ENCODE results near the gene CDKN2C. TPM values are rescaled to one million over a fixed set of nuclear protein-coding genes. Genes with fewer than 3 reads are reported as not detected.

The CDKN2C gene
- total RNA-seq, 2 experiments from 2014 or later = 43.6 to 56.5 TPM

DNA sequence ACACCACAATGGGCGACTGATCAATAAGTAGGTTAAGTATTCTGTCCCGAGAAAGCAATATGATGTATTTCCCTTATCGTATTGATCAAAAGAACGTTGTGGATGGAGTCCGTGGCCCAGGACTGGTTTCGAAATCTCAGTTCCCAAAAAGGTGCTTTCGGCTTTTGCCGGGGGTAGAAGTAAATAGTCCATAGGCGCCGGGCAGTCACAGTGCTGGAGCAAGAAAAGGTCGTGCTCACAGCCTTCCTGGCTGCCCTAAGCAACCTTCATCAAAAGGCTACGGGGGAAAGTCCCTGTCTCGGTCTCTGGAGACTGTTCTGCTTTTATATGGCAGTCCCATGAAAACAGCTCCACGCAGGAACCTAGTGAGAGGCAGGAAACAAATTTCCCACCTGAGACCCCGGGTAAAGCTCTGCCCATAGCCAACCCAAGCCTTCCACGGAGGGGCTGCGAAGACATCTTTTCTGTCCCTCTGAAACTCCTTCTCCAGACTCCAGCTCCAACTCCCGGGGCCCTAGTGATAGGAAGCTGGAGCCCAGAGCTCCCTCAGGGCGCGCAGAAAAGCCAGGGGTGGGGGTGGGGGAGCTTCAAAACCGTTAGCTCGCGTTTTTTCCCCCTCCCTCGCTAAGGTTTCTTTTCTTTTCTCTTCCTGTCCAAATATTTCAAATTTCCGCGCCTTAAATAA, 7.0 kb downstream of the CDKN2C start:
- DNase-seq (peak; percentile 43), ATAC-seq (peak; percentile 64)
- Mint-ChIP-seq H3K27me3 (peaks cover 57% of the 10 kb centered on the region), H3K4me3 (peak overlapping the region; percentile 72), H3K4me1 (peaks cover 24% of the 10 kb centered on the region), H3K27ac (peak overlapping the region; percentile 68), H3K36me3 (peaks cover 26% of the 10 kb centered on the region), H3K9me3 (ENCODE audit: low read depth) (no peaks in the 10 kb centered on the region)
- CTCF ChIA-PET = interaction anchor here (0.6 to 3.7 kb wide), 7 partner anchors 8 to 202 kb away, joined by 3 to 23 read pairs (median 6); partner anchors contain the start of genes CDKN2C and FAF1

DNA sequence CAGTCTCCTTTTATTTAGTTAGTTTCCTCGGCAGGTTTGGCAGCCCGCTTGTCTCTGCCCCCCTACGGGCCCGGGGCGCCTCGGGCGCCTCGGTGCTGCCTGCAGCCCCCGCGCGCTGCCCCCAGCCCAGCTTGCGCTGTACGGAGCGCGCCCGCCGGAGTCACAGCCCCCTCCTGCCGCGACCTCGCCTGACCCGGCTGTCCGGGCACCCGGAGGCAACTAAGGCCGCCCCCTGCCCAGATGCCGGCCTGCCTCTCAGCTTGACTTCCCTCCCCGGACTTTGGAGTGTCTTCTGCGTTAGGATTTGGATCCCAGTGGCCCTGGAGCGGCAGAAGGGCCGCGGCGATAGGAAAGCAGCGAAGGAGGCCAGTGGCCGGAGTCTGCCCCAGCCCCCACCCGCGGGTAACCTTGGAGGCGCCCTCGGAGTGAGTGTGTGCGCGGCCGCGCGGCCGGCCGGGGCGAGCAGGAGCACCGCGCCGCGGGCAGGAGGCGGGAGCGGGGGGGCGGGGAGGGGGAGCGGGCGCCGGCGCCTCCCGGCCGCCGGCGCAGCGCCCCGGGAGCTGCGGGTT, 7.6 kb downstream of the CDKN2C start:
- DNase-seq (peak; percentile 43), ATAC-seq (peak; percentile 65)
- Mint-ChIP-seq H3K36me3 (peaks cover 25% of the 10 kb centered on the region), H3K4me3 (peak overlapping the region; percentile 72), H3K27me3 (peaks cover 57% of the 10 kb centered on the region), H3K9me3 (ENCODE audit: low read depth) (no peaks in the 10 kb centered on the region), H3K27ac (peak overlapping the region; percentile 68), H3K4me1 (peaks cover 22% of the 10 kb centered on the region)
- CTCF ChIA-PET = interaction anchor here (0.6 to 3.7 kb wide), 9 partner anchors 9 to 1041 kb away, joined by 3 to 23 read pairs (median 5); partner anchors contain the start of genes CDKN2C and FAF1

DNA sequence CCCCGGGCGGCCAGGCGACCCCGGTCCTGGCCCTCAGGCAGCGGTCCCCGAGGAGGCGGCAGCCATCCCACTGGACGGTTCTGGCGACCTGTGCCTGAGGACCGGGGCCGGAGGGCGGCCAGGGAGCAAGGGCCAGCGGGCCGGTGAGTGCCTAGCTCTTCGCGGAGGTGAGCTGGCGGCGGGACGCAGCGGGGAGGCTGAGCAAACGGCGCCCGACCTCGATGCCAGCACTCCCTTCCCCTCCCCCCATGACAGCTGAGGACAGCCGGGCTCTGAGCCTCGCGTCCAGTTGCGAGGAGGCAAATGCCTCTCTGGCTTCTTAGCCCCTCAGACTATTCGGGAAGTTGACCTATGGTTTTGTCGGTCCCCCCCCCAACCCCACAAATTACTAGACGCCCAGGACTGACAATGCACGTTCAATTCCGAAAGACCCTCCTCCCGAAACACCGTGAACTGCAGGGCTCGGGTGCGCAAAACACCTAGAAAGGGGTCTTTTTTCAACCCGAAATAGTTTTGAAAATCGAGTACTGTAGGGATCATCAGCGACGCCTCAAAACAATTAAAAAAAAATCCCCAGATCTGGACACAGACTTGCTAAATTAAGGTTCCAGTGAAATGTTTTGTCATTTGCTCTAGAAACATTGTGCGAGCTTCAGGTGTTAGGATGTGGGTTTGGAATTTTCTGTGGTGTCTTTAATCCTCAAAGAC, 8.3 kb downstream of the CDKN2C start:
- Mint-ChIP-seq H3K9me3 (ENCODE audit: low read depth) (no peaks in the 10 kb centered on the region), H3K4me1 (peaks cover 22% of the 10 kb centered on the region), H3K27ac (peak overlapping the region; percentile 48), H3K36me3 (peaks cover 22% of the 10 kb centered on the region), H3K4me3 (peak overlapping the region; percentile 77), H3K27me3 (peaks cover 58% of the 10 kb centered on the region)
- CTCF ChIA-PET = interaction anchor here (0.6 to 3.7 kb wide), 6 partner anchors 9 to 1041 kb away, joined by 3 to 23 read pairs (median 6); partner anchors contain the start of genes CDKN2C and FAF1
- DNase-seq (peak; percentile 45), ATAC-seq (peak; percentile 48)

DNA sequence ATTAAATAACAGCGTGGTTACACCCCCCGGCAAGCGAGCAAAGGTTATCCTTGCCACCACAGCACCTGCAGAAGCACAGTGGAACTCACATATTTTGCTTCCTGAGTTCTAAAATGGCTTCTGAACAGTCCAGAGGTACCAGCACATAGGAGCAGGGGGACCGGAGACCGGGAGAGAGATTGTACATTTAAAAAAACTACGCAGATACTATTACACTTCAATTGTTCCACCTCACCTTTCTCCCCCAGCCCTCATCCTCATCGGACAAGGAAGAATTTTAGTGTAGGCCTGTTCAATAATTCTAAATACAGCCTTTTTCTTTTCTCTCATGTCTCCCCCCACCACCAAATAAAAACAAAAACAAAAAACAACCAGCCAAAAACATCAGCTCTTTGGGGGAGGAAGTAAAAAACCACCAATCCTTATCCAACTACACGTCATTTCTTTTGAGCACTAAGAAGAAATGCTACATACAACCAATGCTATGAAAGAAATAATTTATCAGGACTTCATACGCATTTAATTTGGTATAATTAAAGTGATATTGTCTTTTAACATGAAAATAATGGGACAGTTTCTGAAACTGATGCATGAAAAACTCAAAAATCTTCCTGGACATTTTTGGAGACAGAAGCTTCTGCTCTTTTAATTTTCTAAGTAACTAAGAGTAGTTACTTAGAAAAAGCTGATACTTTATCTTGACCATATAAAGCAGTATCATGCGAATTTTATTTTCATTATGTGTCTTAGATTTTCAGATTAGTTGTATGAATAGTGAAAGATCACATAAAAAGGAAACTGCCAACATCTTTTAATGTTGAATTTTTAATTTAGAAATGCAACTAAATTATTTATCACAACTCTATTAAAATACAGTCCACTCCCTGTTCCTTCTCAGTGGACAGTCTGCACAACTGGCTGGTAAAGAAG, 9.1 kb downstream of the CDKN2C start:
- no peak for ATAC-seq
- Mint-ChIP-seq H3K27me3 (peaks cover 56% of the 10 kb centered on the region), H3K4me1 (peaks cover 22% of the 10 kb centered on the region), H3K36me3 (peaks cover 14% of the 10 kb centered on the region), H3K9me3 (ENCODE audit: low read depth) (no peaks in the 10 kb centered on the region), H3K4me3 (peak overlapping the region; percentile 77), H3K27ac (peak overlapping the region; percentile 48)
- DNase-seq = no peak
- CTCF ChIA-PET = interaction anchor here (1.8 to 3.7 kb wide), 3 partner anchors 10 to 204 kb away, joined by 6 to 23 read pairs (median 7); partner anchors contain the start of gene CDKN2C

DNA sequence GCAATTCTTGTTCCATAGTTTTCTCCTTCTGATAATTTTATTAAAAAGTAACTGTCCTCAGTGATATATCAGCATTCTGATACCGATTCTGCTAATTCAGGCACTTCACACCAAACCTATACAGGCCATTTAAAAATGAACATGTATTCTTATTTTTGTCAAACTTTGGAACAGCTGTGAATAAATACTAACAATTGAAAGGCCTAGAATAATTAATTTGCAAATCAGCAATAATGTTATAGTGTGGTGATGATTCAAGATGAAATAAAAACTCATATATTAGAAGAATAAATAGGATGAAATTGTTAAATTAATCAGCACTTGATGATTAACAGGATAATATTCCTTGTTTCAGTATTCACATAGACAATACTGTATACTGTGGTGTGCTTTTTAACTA, 9.9 kb downstream of the CDKN2C start:
- Mint-ChIP-seq H3K27me3 (peaks cover 54% of the 10 kb centered on the region), H3K9me3 (ENCODE audit: low read depth) (no peaks in the 10 kb centered on the region), H3K4me3 (no peak overlapping the region), H3K27ac (no peak overlapping the region), H3K4me1 (peaks cover 20% of the 10 kb centered on the region), H3K36me3 (peaks cover 6% of the 10 kb centered on the region)
- CTCF ChIA-PET = interaction anchor here (3.7 kb wide), 1 partner anchor 11 kb away, joined by 23 read pairs; the partner anchor contains the start of gene CDKN2C
- ATAC-seq = no peak
- DNase-seq = no peak

DNA sequence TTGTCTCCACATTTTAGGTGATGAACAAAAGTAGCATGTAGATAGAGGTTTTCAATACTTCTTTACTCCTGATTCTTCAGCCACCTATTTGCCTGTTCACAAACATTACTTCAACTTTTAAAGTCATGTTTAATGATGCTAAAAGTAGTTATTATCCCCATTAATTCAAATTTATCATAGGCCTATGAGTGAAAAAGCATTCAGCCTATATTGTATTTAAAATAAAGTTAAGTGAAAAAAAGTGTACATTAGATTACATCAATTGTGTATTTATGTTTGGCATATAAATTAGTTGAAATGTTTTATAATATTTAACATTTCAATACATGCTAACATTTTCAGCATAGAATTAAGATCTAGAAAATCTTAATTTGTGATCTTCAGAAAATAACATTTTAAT, 10.5 kb downstream of the CDKN2C start:
- CTCF ChIA-PET = no interaction called here
- H3K36me3 Mint-ChIP-seq = peaks cover 2% of the 10 kb centered on the region

DNA sequence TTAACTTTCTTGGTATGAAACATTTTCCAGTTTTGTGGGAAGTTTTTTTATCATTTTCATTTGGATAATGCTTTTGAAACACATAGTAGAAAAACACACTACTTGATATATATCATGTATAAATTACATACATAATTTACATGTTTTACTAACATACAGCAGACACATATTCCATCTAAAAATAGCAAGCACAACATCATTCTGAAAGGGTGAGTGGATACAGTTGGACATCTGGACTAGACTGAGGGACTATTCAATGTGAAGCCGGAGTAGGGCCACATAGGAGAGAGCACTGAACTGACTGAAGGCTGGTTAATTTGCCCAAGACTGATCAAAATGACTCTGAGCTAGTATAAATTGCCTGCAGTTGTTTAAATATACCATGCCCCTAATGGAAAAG, 11.7 kb downstream of the CDKN2C start:
- H3K27ac Mint-ChIP-seq = no peak overlapping the region
- CTCF ChIA-PET = no interaction called here
- no peak overlapping the region for H3K4me3 Mint-ChIP-seq
- DNase-seq (no peak), ATAC-seq (no peak)
- H3K4me1 Mint-ChIP-seq = peaks cover 12% of the 10 kb centered on the region
- H3K27me3 Mint-ChIP-seq = peaks cover 57% of the 10 kb centered on the region
- no peaks in the 10 kb centered on the region for H3K36me3 Mint-ChIP-seq
- no peaks in the 10 kb centered on the region for H3K9me3 Mint-ChIP-seq (ENCODE audit: low read depth)

More for the DNA sequence above, 10.5 kb downstream of the CDKN2C start:
- Mint-ChIP-seq H3K9me3 (ENCODE audit: low read depth) (no peaks in the 10 kb centered on the region), H3K27ac (no peak overlapping the region), H3K4me1 (peaks cover 20% of the 10 kb centered on the region), H3K27me3 (peaks cover 58% of the 10 kb centered on the region), H3K4me3 (no peak overlapping the region)
- ATAC-seq (no peak), DNase-seq (no peak)

DNA sequence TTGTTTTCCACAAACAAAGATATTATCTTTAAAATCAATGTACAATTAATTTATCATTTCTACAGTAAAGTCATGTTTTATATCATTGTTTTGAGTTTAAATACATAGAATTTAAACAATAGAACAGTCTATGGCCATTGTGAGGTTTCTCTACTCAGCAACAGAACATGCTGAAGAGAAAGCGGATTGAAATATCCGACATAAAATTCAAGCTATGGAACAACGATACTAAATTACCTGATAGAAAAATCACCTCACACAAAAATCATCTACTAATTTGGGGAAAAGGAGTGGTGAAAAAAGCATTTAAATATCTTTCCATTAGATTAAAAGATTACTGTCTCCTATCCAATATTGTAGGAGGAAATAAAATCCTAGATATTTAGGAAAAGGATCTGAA, 12.6 kb downstream of the CDKN2C start:
- Mint-ChIP-seq H3K36me3 (no peaks in the 10 kb centered on the region), H3K27me3 (peaks cover 55% of the 10 kb centered on the region), H3K27ac (no peak overlapping the region), H3K4me1 (peaks cover 10% of the 10 kb centered on the region), H3K4me3 (no peak overlapping the region), H3K9me3 (ENCODE audit: low read depth) (no peaks in the 10 kb centered on the region)
- CTCF ChIA-PET = no interaction called here
- DNase-seq (no peak), ATAC-seq (no peak)

DNA sequence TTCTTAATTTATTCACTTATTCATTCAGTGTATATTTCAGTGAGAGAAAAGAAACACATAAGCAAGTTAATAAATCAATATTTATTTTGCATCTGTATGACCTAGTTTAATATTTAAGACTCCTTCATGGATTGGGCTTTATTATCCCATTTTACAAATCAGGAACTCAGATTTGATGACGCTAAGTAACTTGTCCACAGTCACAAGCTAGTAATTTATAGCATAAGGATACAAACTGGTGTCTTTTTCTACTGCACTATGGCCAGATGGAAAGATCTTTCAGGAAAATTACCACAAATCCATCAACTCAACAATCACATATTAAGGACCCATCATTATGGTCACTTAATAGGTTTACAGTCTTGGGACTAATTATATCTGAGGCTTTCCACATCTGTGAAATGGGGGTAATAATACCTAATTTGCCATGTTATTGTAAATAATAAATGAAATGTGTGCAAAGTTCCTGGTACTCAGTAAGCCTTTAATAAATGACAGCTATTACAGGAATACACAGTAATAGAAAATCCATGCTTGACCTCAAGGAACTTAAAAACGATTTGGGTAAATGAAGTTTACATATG, 13.3 kb downstream of the CDKN2C start:
- ATAC-seq = no peak

DNA sequence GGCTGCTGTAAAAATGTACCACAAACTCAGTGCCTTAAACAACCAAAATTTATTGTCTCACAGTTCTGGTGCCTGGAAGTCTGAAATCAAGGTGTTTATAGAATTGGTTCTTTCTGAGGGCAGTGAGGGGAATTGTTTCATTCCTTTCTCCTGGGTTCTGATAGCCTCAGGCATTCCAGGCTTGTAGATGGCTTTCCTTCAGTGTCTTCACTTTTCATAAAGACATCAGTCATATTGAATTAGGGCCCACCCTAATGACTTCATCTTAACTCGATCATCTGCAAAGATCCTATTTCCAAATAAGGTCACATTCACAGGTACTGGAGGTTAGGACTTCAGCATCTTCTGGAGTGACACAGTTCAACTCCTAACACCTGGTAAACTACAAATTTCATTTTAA, 15.0 kb downstream of the CDKN2C start:
- Mint-ChIP-seq H3K4me1 (no peaks in the 10 kb centered on the region), H3K27me3 (peaks cover 42% of the 10 kb centered on the region), H3K9me3 (ENCODE audit: low read depth) (no peaks in the 10 kb centered on the region), H3K36me3 (no peaks in the 10 kb centered on the region), H3K4me3 (no peak overlapping the region), H3K27ac (no peak overlapping the region)
- CTCF ChIA-PET = no interaction called here
- DNase-seq (no peak), ATAC-seq (no peak)

More for the DNA sequence above, 13.3 kb downstream of the CDKN2C start:
- no peaks in the 10 kb centered on the region for H3K36me3 Mint-ChIP-seq
- H3K4me1 Mint-ChIP-seq = peaks cover 9% of the 10 kb centered on the region
- H3K27me3 Mint-ChIP-seq = peaks cover 54% of the 10 kb centered on the region
- H3K9me3 Mint-ChIP-seq (ENCODE audit: low read depth) = no peaks in the 10 kb centered on the region
- DNase-seq = no peak
- H3K27ac Mint-ChIP-seq = no peak overlapping the region
- CTCF ChIA-PET = no interaction called here
- H3K4me3 Mint-ChIP-seq = no peak overlapping the region

DNA sequence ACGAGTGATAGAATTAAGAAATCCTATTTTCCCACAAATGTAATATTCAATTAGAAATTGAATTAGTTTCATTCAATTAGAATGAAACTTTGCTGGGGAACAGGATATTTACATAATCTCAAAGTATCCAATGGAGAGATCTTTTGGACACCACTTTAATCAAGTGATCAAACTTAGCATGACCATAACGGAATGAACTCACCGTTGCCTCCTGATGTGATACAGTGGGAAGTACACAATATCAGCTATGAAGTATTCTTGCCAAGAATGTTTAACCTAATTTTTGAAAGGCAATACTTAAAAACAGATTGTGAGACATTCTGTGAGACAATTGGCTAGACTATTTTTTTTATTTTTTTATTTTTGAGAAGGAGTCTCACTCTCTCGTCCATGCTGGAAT, 16.6 kb downstream of the CDKN2C start:
- Mint-ChIP-seq H3K4me1 (no peaks in the 10 kb centered on the region), H3K27ac (no peak overlapping the region), H3K36me3 (no peaks in the 10 kb centered on the region), H3K27me3 (peaks cover 38% of the 10 kb centered on the region), H3K9me3 (ENCODE audit: low read depth) (no peaks in the 10 kb centered on the region), H3K4me3 (no peak overlapping the region)
- DNase-seq (no peak), ATAC-seq (no peak)
- CTCF ChIA-PET = interaction anchor here (1.3 kb wide), 1 partner anchor 26 kb away, joined by 4 read pairs; the partner anchor contains the start of gene FAF1

DNA sequence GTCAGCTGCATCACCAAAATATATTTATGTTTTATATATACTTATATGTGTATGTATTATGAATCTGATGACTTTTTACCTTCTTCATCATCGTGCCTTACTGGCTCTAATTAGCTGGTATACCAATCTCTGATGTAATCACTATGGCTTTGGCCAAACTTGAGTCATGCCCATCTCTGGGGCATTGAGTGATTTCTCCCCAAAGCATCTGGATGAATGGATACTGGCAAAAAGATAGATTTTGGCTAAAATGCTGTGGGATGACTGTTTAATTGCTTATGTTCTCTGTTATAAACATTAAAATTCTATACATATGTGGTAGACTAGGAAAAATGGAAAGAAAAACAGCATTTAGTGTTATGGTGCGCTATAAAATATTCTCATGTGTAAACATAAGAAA, 19.6 kb downstream of the CDKN2C start:
- Mint-ChIP-seq H3K4me1 (no peaks in the 10 kb centered on the region), H3K9me3 (ENCODE audit: low read depth) (no peaks in the 10 kb centered on the region), H3K4me3 (no peak overlapping the region), H3K36me3 (no peaks in the 10 kb centered on the region), H3K27me3 (peaks cover 24% of the 10 kb centered on the region), H3K27ac (no peak overlapping the region)
- DNase-seq (no peak), ATAC-seq (no peak)
- CTCF ChIA-PET = no interaction called here

Measured in activated CD8-positive, alpha-beta memory T cell treated with anti-CD3 and anti-CD28 coated beads, Interleukin-2, amount 10 ng/mL, durations not matched to agents 7 days and 5 days (primary cell).